VCaP (cell line): ENCODE measurements around the gene IFNAR1.
A peak's percentile ranks its signal among the peaks of the same experiment; 100 is the strongest.

ENCODE experiments used
- H3K27ac ChIP-seq: fragments of 450-650 bp; 2 replicates; pipeline ENCODE4 v1.5.1; 2017
- TF ChIP-seq, protein P1 (sequence below): fragments of 450-650 bp; conservative IDR thresholded peaks from 2 replicates; pipeline ENCODE4 v1.5.1; 2017; ENCODE audit warnings: mild to moderate bottlenecking, moderate library complexity

IFNAR1 gene

DNA sequence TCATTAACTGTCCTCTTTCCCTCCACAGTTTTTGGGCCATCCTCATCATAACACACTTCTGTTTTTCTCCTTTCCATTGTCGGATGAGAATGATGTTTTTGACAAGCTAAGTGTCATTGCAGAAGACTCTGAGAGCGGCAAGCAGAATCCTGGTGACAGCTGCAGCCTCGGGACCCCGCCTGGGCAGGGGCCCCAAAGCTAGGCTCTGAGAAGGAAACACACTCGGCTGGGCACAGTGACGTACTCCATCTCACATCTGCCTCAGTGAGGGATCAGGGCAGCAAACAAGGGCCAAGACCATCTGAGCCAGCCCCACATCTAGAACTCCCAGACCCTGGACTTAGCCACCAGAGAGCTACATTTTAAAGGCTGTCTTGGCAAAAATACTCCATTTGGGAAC, 28.6 kb upstream of the IFNAR1 start:
- no peak overlapping the region for H3K27ac ChIP-seq
- TF ChIP-seq, protein P1, sequence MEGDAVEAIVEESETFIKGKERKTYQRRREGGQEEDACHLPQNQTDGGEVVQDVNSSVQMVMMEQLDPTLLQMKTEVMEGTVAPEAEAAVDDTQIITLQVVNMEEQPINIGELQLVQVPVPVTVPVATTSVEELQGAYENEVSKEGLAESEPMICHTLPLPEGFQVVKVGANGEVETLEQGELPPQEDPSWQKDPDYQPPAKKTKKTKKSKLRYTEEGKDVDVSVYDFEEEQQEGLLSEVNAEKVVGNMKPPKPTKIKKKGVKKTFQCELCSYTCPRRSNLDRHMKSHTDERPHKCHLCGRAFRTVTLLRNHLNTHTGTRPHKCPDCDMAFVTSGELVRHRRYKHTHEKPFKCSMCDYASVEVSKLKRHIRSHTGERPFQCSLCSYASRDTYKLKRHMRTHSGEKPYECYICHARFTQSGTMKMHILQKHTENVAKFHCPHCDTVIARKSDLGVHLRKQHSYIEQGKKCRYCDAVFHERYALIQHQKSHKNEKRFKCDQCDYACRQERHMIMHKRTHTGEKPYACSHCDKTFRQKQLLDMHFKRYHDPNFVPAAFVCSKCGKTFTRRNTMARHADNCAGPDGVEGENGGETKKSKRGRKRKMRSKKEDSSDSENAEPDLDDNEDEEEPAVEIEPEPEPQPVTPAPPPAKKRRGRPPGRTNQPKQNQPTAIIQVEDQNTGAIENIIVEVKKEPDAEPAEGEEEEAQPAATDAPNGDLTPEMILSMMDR: no peak

DNA sequence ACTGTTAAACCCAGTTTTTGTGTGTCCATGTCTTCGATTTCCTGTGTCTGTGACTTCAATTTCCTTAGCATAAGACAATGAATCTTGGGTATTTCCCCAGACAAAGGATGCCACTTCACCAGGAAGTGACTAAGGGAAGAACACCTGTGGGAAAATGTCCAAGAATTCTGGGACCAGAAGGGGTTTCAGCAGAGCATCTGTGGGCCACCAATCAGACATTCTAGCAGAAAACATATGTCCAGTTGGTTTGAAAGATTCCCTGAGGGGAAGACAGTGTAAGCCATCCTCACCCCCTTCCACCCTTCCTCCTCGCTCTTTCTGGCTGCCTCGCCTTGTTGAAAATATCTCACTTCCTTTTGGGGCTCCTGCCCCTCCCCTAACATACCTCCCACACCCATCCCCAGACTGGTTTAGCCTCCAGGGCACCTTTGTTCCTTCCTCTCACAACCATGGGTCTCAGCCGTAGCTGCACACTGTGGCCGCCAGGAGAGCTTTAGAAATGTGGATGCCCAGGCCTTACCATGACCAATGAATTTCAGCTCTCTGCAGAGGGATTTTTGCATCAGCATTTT, 25.5 kb upstream of the IFNAR1 start:
- TF ChIP-seq, protein P1: no peak
- H3K27ac ChIP-seq: peak overlapping the region; percentile 98

DNA sequence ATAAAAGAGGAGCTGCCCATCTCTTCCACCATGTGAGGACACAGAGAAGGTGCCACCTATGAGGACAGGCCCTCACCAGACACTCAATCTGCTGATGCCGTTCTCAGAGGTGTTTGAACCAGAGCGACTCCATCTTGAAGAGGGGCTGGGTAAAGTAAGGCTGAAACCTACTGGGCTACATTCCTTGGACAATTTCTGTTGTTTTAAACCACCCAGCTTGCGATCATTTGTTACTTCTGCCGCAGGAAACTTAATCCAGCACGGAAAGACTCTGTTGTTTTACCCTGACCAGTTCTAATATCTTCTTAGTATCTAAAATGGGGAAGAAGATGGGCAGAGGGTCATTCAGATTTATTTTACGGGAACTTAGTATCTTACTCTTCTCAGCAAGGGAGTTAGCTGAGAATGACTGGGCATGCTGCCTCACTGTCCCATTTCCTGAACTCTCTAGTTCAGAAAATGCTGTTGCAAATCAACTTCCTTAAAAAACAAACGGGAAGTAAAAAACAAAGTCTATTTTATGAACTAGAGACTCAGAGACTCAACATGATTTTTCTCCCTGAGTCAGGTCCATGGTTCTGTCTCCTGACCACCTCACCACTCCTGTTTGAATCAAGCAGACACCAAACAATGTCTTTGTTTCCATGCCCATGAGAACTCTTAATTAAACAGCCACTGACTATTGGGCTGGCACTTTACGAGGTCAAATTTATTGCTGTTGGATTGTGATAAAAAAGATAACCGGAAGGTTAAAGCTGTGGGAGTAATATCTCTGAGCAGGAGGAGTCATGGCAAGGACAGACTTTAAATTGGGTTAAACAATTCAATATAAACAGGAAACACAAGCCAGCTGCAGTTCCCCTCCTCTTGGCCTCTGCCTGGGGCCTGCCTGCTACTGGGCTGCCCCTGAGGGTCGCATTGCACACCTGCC, 23.8 kb upstream of the IFNAR1 start:
- peak overlapping the region; percentile 98 for H3K27ac ChIP-seq
- TF ChIP-seq, protein P1: no peak

DNA sequence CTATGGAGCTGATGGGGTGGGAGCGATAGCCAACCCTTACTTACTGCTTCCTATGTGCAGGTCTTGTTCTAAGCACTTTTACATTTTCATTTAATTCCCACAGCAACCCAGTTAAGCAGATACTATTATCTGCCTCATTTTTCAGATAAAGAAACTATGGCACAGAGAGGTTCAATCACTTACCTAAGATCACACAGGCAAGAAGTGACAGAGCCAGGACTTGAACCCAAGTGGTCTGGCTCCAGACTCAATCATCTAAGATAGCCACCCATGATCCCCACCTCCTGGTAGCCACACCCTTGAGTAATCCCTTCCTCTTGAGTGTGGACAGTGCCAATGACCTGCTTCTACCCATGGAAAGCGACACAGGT, 23.2 kb upstream of the IFNAR1 start:
- peak overlapping the region; percentile 98 for H3K27ac ChIP-seq
- TF ChIP-seq, protein P1: no peak

DNA sequence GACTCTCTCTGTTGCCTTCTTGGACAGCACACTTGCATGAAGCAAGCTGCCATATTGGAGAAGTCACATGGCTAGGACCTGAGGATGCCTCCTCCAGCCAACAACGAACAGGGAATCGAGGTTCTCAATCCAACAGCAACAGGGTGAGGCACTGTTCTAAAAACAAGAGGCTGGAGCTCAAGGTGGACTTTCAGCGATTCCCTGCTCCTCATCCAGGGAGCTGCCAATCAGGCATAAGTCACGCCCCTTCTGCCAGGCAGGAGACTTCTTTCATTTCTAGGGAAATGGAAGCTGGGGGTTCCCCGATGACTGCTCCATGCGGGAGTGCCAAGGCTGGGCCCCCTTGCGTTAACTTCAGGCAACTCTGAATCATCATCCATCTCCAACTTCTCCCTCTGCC, 22.7 kb upstream of the IFNAR1 start:
- peak overlapping the region; percentile 98 for H3K27ac ChIP-seq
- TF ChIP-seq, protein P1: no peak

DNA sequence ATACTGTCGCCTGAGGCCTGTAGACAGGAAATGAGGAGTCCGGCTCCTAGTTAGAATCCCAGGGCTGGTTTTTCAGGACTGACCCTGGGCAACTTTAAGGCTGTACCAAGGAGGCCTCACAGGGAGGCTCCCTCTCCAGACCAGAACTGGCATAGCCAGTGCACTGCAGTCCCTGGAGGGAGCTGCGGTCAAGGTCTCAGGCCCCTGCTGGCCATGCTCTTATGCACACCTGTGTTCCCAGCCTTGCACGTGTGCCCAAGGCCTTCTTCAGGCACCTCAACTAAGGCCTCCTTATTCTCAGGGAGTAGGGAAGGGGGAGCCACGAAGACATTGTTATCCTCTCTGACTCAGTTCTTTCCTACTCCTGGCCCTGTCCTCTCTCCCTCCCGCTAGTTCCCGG, 22.0 kb upstream of the IFNAR1 start:
- peak overlapping the region; percentile 98 for H3K27ac ChIP-seq
- TF ChIP-seq, protein P1: no peak

DNA sequence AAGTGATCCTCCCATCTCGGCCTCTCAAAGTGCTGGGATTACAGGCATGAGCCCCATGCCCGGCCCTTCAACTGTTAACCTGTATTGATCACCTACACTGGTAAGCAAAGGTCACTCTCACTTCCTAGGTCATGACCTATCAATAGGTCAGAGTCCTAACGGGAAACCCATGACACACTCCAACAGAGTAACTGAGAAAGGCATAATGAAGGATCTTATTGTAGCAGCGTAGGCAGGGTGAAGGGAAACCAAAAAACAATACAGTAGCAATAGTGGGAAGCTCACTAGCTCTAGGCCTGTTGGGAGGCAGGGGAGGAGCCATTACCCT, 19.5 kb upstream of the IFNAR1 start:
- H3K27ac ChIP-seq: peak overlapping the region; percentile 98
- TF ChIP-seq, protein P1: no peak
